HG02678 (cell line): ENCODE measurements around the gene ARSJ.
"Not testable (repeated sequence)": the region's sequence is repeated elsewhere in the genome, so short reads cannot be mapped to it uniquely, and the experiment has no call there.

Experiments
- ATAC-seq: cut with Tn5 transposase; IDR thresholded peaks from one replicate; pipeline ENCODE4 v1.9.1; 2021; ENCODE audit warnings: mild to moderate bottlenecking, moderate library complexity; ENCODE audit not compliant: unreplicated experiment

The ARSJ gene

DNA sequence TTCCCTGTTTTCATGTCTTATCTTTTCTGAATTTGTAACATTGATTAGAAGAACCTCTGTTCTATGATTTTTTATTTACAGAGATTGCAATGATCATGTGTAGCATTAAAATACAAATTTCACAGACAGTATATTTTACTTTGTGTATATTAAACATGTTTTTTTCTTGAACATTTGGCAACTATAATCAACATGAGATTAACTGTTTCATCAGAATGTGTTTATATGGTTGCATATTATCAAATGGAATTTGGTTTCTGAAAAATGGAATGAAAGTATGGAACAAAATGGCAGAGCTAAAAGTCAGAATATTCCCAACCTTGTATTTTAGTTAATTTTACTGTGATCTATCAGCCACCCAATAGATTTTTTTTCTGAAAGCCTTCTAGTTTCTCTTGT lies 19.9 kb downstream of the ARSJ start:
- ATAC-seq, result no peak

DNA sequence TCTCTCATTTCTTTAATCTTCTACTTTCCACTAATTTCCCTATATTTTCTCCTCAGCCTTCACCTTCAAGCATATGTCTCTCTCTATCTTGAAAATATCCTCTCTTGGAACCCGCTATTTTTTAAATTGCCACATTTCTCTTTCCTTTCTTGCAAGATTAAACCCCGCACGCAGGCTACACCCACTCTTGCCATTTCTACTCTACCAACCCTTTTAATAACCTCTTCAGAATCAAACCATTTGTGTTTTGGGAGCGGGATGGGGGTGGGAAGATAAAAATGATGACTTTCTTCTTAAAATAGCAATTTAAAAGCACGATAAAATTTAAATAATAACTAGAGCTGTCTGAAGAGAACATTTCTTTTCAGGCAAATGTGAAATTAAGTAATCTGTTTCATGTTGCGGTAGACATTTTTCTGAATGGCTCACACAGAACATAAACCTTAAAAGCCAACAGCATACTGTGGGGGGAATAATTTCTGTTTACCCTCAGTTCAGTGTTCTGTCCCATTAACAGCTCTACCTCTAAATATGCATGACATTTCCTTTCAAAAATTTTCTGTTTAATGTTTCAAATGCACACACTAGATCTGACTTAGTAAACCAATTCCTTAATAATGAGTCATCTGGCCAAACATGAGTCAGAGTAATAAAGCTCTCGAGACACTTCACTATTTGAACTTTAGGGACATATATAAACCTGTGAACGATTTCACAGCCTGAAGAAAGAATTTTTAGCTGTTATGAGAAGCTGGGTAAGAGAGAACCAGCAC lies 20.5 kb downstream of the ARSJ start:
- ATAC-seq, result no peak

DNA sequence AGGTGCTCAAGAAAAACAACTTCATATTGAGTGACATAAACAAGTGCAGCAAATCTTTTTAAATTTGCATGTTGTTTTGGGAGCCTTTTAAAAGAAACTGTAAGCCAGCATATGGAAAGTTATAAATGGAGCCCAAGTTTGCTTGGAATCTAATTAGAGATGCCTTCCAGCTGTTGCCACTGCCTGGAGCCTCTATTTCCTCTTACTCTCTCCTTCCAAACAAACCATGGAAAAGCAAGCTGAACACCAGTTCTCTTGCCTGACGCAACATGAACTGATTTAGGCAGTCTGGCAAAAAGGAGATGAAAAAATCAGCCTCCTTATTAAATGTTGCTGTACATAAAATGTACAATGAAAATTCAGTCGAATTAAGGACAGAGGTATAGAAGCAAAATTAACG lies 21.5 kb downstream of the ARSJ start:
- ATAC-seq, result no peak

DNA sequence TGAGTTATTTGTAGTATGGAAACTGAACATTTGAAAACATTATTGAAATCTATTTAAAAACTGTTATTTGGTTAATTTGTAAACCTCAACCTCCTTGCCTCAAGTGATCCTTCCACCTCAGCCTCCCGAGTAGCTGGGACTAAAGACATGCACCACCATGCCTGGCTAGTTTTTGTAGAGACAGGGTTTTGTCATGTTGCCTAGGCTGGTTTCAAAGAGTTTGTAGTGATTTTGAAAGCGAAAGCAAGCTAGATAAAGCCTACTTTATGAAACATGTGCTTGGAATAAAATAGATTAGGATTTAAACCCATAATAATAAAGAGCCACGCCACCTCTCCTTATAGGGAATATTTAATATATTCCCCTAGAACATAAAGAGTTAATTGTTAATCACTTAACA lies 23.5 kb downstream of the ARSJ start:
- ATAC-seq, result peak; percentile 45

DNA sequence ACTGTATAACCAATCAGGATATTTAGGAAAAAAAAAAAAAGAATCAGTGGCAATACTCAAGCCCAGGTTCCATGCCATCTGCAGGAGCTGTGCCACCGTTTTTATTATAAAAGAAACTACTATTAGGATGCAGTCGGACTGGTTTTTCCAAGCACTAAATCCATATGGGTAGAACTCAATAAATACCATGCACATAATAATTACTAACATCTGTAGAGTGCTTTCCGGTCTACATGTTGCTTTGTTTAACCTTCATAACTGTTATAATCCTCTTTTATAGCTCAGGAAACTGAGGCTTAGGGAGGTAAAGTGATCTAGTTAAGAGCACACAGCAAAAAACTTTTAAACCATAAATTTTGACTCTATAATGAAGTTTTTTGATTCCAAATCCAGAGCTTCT lies 24.0 kb downstream of the ARSJ start:
- ATAC-seq, result no peak

DNA sequence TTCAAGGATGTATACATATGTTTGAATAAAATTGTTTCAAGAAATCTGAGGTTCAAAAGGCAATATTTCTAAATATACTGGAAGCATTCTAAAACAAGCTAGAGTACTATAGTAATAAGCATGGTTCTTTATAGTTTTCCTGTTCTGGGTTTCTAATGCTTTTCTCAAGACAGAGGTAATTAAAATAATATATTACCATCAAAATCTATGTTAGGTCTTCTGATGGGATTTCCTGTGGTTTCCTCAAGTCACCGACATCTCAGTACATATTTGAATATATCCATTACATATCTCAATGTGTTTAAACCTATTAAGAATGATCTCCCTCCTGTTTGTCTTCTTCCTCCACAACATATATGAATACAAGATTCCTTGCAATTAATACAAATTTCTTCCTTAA lies 25.6 kb downstream of the ARSJ start:
- ATAC-seq, result no peak

DNA sequence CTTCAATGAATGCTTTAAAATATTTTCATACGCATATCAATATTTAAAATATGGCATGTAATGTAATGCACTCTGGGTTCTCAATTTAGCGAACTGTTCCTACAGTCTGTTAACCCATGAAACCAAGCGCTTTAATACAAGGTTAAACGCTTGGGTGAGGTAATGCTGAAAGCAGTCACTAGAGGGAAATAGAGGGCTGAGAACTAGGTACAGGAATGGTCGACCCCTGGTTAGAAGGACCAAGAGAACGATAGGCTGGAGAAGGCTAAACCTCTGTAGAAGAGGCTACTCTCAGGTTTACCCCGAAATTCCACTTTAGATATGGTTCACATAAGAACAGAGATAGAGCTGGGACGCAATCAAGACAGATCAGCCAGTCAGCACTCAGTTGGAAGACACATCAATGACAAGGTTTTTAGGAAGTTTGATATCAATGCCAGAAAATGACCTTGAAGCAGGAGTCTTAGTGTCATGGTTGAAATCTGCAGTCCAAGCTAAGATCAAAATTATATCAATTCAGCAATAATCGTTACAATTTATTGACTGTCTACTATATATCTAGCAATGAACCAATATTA lies 26.9 kb downstream of the ARSJ start:
- peak; percentile 97 for ATAC-seq

DNA sequence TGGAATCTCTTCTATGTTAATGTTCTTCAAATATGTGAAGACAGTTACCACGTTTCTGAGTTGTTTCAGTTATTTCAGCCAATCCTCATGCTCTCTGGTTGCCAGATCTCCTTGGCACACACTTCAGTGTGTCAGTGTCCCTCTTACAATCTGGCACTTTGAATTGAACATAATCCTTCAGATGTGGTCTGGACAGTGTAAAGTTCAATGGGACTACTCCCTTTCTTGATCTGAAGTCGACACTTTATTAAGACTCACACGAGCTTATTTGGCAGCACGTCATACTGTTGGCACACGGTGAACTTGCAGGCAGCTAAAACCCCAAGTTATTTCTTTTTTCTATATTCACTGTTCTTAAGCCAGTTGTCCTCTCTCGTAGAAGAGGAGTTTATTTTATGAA lies 28.2 kb downstream of the ARSJ start:
- ATAC-seq, result no peak

DNA sequence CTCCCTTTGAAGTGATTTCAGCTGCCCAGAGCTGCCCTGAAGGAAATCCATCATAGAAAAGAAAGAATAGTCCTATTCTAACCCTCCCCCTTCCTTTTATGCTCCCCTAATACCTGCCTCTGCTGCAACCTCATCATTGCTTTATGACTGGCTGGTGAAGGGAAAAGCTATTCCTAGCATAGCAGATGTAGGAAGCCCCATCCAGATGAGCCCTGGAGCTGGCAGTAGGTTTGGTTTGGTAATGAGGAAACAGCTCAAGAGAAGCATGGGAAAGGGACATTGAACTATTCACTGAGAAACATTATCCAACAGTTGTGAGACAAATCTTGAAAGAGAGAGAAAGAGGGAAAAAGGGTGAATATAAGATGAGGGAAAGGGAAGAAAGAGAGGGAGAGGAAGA lies 29.2 kb downstream of the ARSJ start:
- no peak for ATAC-seq

DNA sequence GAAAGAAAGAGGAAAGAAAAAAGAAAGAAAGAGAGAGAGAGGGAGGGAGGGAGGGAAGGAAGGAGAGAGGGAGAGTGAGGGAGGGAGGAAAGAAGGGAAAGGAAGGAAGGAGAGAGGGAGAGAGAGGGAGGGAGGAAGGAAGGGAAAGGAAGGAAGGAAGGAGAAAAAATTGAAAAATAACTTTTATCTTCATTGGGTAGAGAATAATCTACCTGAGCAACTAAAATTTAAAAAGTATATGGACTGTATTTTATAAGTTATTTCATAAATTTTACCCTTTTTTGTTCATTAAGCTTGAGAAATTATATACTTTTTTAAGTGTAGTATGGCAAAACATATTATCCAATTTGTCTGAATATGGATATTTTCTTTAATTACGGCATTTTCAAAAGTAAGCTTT lies 32.0 kb downstream of the ARSJ start:
- ATAC-seq, result no peak

DNA sequence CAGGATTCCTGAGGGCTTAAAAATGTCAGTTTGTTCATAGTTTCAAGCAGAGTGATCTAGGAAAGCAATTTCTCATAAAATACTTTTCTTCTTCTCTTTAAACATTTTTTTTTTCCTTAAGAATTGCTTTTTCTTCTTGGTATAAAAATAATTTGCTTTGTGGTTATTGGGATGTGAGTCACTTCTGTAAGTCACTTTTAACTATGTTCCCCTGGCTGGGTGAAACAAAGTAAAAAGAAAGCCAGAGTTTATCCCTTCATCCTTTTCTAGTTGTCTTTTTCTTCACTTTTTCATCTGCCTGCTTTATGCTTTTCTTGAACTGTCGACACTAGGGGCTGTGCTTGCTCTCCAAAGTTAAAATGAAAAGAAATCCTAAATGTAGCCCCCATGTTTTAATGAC lies 33.5 kb downstream of the ARSJ start:
- ATAC-seq, result no peak

DNA sequence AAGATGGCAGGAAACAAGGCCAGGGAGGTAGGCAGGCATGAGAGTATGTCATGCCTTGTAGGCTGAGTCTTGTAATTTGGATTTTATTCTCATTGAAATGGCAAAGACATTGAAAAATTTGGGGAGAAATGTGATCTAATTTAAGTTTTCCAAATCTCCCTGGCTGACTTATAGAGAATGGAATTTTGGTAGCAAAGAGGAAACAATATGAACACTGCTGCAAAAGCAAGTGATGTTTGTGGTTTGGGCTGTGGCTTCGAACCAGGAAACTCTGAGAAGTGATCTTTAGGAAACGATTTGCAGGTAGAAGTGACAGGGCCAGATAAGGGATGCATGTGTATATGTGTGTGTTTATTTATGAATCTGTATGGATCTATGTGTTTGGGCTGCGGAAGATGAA lies 35.6 kb downstream of the ARSJ start:
- no peak for ATAC-seq

DNA sequence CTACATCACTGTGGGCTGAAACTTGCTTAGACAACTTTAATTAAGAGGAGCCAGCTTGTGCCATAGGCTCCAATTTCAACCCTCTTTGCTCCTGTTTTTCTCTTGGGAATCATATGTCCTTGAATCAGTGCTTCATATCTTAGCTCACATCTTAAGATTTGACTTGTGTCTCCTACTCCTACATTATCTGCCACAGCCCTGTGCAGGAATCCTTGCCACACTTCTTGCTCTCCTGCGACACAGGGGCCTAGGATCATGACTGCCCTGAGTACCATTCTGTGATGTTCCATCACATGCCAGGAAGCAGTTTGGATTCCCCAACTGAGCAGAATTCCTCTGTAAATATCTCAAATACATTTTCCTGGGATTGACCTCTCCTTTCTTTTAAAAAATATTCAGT lies 36.4 kb downstream of the ARSJ start:
- ATAC-seq, result no peak

DNA sequence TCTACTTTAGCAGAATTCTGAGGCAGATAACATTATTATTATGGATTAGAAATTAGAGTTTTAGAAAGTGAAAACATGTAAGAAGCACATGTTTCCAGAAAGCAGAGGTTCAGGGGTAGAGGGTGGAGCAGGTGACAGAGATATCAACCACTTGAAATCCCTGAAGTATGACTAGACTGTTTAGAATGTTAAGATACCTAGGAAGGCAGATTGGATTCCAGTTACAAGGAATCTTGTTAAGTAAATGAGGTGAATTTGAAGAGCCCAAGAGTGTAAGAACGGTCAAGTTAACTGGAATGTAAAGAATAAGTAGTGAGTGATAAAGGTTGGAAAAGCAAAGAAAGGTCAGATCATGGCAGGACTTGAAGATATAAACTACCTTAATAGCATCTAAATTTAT lies 37.6 kb downstream of the ARSJ start:
- ATAC-seq, result no peak

DNA sequence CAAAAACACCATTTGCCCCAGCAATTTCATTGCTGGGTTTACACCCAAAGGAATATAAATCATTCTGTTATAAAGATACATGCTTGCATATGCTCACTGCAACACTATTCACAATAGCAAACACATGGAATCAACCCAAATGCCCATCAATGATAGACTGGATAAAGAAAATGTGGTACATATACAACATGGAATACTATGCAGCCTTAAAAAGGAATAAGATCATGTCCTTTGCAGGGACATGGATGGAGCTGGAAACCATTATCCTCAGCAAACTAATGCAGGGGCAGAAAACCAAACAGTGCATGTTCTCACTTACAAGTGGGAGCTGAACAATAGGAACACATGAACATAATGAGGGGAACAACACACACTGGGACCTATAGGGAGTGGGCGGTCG lies 39.3 kb downstream of the ARSJ start:
- not testable (repeated sequence) for ATAC-seq

DNA sequence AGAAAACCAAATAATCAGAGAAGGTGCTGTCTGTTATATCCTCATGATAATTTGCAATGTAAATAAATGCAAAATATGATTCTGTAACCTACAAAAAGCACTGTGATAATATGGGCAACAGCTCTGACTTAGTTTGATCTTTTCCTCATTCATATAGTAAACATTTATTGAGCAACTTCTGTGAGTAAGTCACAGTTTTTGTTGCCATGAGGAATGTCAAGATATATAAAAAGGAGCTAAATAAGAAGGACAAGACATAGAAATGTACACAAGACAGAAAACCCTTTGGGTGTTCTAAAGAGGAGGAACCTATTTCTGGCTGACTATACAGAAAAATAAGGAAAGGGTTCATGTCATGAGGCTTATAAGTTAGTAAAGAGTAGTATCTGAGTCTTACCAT lies 44.3 kb downstream of the ARSJ start:
- no peak for ATAC-seq

DNA sequence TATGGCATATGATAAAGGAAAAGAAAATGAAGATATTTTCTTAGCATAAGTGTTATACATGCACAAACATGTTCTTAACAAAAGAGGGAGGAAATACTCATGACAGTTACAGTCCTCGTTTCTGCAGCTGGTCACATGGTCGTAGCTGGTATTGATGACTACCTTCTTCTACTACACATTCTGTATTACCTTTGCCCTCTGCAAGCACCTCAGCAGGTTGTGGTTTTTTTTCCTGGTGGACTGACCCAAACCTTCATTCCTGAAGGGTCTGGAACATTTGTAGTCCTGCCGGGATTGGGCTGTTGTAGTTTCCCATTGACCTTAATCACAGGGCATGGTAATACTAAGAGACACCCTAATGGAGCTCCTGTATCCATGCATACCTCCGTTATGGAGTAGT lies 54.7 kb downstream of the ARSJ start:
- ATAC-seq, result not testable (repeated sequence)

DNA sequence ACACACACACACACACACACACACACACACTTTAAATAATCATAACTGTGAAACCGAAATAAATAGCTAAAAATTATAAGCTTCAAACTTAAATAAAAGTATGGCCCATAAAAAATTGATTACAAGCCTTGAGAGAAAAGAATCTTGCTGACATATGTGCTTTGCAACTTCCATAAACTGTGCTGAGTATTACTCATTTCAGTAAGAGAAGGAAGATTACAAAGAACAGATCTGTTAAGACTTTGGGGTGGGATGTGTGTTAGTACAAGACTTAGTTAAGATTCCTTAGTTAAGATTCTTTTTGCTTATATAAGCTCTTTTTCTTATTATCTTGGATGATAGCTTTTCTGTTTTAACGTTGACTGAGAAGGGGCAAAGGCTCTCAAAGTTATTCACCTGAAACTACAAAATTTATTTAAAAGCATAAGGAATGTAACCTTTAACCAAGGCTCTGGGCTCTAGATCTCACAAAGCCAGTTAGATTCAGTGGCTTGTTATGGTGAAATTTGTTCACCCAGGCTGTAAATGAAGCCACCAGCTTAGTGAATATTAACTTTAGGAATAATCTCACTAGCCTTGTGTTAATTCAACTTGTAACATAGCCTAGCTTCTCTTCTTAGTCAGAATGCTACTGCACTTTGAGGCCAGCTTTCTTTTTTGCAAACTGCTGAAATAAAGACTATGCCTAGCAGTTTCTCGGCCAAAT lies 58.2 kb downstream of the ARSJ start:
- peak; percentile 61 for ATAC-seq

DNA sequence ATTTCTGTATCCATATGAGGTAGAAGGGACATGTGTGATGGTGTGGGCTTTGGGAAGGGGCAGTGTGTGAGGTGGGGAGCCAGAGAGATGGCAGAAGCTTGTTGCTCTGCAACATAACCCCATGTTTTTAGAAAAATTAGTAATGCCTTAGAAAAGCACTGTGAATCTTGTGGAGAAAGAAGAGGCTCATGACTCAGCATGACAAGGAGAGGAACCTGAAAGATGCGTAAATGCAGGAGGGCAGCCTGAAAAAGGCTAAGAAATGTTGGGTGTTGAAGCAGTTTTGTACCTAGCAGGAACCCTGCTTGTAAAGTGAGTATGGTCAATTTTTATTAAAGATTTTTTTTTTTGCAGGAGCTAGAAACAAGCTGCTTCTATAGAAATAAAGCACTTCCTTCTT lies 59.8 kb downstream of the ARSJ start:
- ATAC-seq, result no peak

DNA sequence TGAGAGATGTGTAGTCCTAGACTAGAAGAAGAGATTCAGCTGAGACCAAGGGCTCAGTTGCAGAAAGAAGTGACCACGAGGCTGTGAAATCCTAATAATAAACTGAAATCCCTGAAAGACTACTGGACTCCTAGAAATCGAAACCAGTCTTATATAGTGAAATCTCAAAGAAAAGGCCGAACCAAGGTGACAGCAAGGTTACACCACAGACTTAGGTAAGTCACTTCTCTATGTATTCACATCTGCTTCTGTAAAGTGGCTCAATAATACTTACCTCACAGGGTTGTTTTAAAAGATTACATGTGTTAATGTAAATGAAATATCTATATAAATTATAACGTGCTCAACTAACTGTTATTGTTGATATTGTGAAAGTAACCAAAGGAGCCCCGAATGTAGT lies 60.3 kb downstream of the ARSJ start:
- ATAC-seq, result no peak

DNA sequence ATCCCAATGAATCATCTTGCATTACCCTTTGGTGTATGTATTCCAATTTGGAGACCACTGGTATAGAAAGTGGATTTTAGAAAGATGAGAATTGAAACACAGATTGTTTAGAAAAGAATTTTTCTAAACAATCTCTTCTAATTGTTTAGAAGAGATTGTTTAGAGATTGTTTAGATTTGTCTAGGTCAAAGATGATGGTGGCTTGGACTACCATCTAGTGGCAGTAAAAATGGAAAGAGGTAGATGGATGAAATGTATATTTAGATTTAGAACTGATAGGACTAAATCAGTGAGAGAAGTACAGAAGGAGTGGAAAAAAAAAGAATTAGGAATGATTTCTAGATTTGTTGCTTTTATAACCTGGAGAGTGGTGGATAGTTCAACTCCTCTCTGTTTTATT lies 70.6 kb downstream of the ARSJ start:
- ATAC-seq, result no peak

DNA sequence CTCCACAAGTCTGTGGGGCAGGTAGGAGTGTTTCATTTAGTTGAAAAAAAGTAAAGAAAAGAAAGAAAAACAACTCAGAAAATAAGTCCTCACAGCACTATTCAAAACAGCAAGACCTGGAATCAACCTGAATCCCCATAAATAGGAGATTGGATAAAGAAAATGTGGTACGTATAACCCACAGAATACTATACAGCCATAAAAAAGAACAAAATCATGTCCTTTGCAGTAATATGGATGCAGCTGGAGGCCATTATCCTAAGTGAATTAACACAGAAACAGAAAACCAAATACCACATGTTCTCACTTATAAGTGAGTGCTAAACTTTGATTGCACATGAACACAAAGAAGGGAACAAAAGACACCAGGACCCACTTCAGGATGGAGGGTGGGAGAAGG lies 71.9 kb downstream of the ARSJ start:
- ATAC-seq, result no peak
